Activated CD4-positive, CD25-positive, alpha-beta regulatory T cell treated with anti-CD3 and anti-CD28 coated beads, Interleukin-2, amount 50 U/mL, for 16 hours (primary cell): ENCODE measurements around the gene PRAC1.

ENCODE experiments used
- DNase-seq: peaks from one replicate; pipeline ENCODE4 v3.0.0-alpha.2; 2020; ENCODE audit warnings: low read depth, low spot score

PRAC1 gene

DNA sequence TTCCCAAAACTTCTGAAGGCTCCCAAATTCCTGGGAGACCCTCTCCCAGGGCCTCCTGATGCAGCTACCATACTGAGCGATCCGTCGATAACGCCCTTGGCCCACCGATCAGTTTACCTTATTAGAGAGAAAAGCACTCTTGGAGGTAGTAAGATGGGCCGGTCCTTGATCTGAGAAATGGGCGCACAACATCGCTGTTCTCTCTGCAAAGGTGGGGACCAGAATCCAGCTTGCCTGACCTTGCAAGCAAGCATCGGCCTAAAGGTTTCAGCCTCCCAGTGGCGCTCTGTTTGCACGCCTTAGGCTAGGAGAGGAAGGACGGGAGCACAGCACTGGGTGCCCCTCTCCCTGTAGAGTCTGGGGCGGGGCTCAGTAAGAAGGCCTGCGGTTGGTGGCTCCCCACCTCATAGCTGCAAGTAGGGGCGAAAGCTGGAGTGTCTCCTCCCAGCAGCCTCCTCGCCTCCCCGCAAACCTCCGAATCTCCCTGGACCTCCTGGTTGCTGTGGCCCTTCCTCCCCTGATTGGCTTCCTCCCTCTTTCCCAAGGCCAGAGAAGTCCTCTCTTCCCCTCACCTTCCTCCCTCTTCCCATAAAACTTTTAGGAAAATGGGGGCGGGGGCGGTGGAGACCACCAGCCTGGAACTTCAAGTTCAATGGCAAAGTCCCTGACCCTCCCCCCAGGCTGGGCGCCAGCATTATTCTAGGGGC, at the start of gene PRAC1:
Gene PRAC1, minus strand, starts transcription at position 318 of the 707 bp plus-strand sequence. Its CDS starts 126 bp downstream, at position 192.
- DNase-seq: no peak

DNA sequence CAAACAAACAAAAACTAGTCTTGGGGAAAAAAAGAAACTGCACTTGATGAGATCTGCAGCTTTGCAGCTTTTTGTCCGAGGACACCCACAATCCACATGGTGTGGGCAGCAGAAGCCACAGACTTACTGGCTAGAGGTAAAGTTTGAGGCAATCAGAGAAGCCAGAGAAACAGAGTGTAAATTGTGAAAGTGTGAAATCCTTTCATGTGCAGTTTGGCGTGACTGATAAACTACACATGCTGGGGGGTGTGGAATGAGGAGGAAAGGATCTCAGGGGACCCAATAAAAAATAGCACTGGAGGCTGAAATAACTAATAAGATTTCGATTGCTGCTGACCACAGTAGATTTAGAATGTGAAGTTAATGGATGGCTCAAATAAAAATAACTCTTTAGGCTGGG, 48.6 kb upstream of the PRAC1 start:
- no peak for DNase-seq

DNA sequence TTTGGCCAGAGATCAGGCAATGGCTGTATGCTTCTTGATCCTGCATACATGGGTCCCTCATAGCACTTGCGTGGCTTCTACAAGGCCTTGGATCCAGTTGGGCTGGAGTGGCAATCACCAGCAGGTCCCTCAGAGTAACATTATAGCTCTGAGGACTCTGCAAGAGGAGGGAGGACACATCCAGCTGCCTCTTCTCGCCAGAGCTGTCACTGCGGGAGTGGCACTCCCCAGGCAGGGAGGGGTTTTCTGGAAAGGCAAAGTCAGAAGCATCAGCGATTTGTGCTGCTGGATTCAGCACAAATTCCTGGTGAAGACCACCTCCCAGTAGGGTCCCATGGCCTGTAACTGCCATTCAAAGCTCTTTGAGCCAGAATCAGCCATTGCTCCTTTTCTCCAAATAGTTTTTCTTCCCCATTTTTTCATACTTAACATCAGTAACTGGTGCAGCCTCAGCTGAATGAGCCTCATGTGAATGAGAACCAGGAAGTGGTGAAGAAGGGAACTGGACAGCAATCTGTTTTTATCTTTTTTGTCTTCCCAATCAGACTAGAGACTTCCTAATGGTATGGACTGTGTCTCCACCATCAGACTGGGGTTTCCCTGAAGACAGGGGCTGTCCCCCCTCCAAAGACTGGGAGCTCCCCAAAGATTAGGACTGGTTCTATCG, 46.8 kb upstream of the PRAC1 start:
- no peak for DNase-seq

DNA sequence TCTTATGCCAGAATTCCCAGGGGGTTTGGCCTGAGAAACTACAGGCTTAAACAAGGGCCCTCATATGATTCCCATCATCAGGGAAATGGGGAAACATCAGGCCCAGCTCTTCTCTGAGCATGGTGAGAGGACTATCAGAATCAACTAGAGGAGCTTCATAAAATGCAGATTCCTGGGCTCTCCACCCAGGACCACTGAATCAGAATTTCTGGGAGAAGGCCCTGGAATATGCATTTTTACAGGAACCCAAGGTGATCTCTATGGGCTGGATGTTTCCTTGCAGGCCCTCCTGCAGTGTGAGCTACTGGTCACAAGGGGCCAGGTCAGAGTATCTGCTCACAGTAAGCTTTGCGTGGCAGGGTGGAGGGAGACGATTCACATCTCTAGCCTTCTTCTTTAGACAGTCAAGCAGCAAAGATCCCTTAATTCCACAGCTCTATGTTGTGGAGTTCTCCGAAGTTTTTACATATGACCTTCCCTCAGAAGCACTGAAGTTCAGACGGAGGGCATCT, 45.0 kb upstream of the PRAC1 start:
- no peak for DNase-seq

GRCh38 chr17:48761114-48761513, 38.8 kb upstream of the PRAC1 start:
- no peak for DNase-seq

DNA sequence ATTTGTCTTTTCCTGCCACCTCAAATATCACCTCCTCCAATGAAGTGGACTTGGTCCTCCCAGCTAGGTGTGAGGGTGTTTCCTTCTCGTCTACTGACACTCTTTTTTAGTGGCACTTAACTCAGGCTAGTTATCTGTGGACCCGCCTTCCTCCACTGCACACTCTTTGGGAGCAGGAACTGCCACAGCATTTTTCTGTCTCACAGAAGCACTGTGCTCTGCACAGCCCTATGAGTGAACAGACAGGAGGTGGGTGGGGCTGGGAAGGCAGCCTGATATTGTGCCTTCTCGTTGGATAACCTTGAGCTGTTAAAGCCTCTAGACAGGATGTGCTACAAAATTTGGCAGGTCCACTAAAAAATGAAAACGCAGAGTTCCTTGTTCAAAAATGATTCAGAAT, 38.1 kb upstream of the PRAC1 start:
- DNase-seq: no peak

DNA sequence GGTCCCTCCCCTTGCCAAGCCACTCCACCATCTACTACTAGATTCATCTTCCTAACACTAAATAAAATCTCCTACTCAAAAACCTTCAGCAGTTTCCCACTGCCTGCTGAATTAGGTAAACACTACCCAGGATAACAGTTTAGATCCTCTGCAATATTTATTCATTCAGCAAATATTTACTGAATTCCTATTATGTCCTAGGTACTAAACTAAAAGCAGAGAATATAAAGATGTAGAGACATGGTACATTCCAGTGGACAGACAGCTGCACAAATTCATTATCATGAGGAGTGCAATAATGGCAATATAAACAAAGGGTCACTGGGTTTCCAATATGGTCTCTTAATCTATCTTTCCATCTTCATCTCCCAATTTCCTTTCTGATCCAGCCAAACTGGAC, 37.0 kb upstream of the PRAC1 start:
- DNase-seq: no peak

- DNase-seq: no peak
Measured at GRCh38 chr17:48757524-48757961, 35.2 kb upstream of the PRAC1 start.

DNA sequence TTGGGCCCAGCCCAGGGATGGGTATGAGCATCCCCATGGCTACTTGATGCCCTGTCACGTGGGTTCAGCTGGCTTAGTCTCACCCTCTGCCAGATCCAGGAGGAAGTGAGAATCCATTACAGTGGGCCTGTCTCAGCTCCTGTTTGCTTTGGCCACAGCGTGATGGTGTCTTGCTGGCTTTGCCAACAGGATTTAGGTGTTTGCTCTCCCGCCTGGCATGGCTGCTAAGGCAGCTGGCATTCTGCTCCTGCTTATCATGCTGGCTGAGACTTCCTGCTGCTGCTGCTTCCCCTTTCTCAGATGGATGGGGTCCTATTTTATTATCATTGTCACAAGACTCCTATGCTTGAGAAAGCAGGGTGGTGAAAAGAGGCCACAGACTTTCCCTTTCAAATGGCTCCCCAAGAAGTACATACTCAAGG, 34.5 kb upstream of the PRAC1 start:
- DNase-seq: no peak

DNA sequence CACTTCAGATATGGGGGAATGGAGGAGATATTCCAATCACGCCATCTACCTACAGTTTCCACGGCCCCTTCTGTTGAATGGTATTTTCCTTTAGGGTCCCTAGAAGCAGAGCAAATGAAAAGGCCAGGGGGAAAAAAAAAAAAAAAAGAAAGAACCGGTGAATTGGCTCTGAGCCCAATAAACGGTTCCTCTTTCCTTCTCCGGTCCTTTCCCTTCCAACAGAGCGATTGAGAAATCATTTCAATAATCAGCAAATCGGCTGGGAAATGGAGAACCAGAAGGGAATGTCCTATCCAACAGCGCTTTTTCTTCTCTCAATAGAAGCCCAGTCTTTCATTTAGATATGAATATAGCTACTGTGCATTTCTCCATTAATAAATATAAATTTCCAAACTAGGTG, 33.0 kb upstream of the PRAC1 start:
- DNase-seq: no peak

GRCh38 chr17:48754500-48755261, 32.4 kb upstream of the PRAC1 start:
- DNase-seq: no peak

DNA sequence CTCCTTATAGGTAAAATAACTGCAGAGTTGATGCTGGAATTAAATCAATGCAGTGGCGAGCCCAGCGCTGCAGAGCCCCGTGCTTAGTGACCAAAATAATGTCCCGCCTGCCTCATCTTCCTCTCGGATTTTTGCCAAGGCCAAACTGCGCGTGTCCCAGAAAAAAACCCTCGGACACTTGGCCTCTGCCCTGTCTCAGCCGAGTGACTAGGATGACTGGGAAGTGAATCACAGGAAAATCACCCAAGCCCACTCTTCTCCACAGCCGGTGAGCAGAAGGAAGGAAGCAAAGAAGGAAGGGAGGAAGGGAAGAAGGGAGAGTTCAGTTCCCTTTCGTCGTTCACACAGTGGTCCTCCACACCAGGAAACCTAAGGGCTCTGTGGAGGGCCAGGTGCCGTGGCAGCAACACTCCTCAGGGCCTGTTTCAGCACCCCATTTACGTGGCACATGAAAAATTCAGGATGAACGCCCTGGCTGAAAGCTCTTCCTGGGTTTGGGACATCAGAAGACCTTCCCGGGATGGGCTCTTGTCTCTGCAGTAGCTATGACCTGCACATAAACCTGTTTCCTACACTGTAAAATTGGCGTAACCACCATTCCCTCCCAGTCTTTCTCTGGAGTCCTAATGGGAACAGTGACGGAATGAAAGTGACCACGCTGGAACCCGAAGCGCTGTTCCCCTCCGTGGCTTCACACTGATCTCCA, 31.6 kb upstream of the PRAC1 start:
- DNase-seq: no peak

DNA sequence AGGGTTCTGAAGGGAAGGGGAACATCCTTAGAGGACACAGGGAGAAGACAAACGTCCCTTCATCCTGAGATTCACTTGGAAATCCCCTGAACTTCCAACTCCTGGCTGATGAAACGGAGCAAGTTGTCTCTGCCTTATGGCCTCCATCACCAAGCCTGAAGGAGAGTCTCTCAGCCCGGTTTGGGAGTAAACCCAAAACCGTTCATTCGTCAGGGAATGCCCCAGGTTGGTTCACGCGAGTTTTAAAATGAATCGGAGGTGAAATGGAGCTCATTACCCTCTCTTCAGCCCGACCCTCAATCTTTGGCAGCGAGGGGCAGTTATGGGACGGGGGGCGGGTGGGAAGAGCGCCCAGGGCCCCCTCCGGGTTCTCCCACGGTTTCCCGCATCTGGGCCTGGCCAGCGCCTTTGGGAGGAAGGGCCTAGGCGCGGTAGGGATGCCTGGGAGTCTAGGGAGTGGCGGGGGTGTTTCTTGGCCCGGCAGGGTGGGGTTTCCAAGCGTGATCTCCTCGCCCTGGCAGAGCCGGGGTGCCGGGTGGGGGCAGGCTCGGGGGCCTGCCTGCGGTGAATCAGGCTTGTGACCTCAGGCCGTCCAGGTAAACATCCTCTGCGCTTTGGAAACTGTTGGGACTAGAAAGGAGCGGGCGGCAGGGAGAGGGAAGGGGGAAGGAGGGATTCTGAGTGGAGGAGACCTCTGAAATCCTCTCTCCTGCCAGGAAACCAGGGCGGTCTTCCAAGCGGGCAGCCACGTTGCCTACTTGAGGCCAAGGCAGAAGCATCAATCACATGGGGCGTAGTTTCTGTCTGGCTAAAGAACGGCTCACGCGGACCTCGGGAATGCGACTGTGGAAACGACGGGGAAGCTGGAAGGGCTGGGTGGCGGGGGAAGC, 30.3 kb upstream of the PRAC1 start:
- no peak for DNase-seq

DNA sequence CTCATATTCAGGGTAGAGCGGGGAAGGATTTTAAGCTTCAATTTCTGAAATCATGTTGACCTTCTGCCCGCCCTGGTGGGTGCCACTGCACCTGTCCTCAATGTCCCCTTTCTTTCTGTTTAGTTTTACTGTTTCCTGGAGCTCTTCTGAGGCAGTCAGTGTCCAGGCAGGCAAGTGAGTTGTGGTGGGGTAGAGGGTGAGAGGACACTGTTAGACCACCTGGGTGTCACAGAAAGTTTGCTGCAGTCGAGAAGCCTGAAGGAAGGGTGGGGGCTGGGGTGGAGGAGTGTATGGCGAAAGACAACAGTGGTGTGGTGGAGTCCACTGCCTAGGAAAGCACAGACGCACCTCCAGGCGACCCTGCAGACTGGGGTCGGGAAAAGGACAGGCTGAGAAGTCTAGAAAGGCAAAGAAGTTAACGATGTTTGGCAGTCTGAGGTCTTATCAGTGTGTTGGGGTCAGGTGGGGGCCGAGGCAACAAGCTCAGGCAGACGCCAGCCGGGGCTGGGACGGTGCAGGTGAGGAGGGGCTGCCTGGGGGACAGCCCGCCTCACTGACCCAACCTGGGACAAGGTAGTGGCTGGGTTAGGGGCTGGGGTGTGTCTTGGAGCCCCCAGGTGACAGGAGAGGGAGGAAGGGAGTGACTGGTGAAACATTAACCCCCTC, 29.5 kb upstream of the PRAC1 start:
- DNase-seq: no peak

DNA sequence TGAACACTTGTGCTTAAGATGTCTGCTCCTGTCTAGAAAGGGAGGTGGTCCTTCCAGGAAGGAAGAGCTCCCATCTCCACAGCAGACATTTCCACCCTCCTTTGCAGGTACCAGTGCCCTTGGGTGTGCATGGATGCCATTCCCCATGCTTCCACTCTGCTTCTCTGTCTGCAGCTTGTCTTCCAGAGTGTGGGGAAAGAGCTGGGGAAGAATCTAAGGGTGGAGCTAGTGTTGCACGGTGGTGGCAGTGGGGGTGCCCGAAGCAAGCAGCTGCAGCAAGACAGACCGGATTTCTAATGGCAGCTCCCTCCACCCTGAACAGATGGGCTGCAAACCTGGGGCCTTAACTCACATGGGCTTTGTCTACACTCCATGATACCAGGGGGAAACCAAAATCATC, 28.9 kb upstream of the PRAC1 start:
- DNase-seq: no peak

DNA sequence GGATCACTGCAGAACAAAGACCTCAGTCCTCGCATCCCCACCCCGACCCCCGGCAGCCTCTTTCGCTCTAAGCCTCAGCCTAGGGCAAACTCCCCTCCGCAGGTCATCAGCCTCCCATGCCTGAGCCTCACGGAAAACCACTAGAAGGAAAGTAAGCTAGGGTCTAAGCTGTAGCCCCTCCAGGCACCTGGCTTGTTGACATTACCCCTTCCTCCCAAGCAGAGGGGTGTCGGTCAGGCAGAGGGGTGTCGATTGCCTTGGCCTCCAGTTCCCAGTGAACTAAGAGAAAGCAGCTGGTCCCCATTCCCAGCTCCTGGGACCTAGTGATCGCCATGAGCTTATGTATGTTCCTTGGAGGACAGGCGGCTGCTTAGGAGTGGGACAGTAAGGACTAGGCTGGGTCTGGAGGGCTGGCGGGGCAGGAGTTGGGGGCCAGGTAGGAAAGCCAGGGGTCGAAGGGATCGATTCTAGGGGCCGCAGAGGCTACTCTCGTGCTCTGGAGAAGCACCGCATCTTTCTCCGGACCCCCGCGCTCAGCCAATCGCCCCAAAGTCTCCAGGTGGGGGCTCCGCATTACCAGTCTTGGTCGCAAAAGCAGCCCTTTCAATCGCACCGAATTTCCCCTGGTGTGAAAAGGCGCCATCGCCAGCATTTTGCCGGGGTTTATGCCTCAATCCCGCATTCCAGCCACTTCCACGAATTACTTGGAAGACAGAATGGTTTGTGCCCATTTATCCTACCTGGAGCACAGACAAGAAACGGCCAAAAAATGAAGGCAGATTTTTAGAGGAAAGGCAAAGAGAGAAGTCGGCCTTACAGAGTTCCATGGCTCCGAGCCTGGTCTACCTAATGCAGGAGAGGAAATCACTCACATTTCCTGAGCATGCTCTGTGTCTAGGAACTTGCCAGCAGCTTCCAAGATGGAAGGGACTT, 27.6 kb upstream of the PRAC1 start:
- no peak for DNase-seq

GRCh38 chr17:48748718-48749566, 26.6 kb upstream of the PRAC1 start:
- DNase-seq: no peak
